HG02642 (cell line): ENCODE data around the gene ZNF492.
"Not testable (repeated sequence)": the region's sequence is repeated elsewhere in the genome, so short reads cannot be mapped to it uniquely, and the experiment has no call there.

Experiments
- ATAC-seq: cut with Tn5 transposase; IDR thresholded peaks from one replicate; pipeline ENCODE4 v1.9.1; 2021; ENCODE audit warnings: mild to moderate bottlenecking; ENCODE audit not compliant: unreplicated experiment, poor library complexity

Gene ZNF492

DNA sequence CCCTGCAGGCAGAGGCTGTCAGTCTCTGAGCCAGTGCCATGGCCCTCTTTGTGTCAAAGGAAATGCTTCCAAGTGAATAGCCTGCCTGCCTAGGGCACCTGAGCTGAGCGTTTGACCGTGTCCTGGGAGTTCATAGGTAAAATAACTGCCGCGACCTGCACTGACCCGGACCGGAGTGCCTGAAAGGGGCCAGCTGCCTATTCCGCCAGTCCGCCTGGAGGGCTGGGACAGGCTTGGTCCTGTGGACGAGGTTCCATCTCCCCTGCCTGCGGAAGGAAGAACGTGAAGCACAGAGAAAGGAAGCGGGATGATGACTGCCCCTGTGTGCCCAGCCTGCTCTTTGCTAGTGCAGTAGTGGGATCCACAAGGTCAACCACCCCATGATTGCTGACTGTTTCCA is 17.5 kb upstream of the ZNF492 start:
- ATAC-seq, result no peak

GRCh38 chr19:22617181-22617580 is 16.9 kb upstream of the ZNF492 start:
- ATAC-seq, result not testable (repeated sequence)

DNA sequence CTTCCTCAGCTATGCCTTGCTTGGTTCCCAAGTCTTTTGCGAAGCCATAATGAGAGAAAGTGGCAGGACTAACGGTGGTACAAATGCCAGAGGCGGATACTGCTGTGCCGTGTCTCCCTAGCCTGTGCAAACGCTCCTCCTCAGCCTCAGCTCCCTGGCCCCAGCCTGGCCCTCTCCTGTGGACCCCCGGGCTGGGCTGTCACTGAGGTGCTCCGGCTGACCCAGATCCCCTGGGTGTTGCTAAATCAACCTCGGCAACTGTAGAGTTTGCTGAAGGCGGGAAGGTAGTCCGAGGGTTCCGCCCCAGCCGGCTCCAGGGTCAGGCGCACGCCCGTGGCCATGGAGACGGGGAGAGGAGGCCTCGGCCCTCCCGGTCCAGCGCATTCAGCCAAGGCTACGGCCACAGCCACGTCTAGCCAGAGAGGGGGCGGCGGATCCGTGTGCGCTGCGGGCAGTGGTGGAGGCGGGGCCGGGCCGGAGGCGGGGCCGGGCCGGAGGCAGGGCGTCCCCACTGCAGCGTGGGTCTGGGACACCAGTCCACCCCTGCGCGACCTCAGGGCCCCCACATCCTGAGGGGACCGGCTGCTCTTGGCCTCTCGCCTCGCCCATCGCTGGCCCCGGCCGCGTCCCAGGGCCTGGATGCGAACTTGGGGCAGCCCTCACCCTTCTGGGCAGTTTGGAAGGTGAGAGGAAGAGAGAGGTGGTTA is 16.4 kb upstream of the ZNF492 start:
- no peak for ATAC-seq

DNA sequence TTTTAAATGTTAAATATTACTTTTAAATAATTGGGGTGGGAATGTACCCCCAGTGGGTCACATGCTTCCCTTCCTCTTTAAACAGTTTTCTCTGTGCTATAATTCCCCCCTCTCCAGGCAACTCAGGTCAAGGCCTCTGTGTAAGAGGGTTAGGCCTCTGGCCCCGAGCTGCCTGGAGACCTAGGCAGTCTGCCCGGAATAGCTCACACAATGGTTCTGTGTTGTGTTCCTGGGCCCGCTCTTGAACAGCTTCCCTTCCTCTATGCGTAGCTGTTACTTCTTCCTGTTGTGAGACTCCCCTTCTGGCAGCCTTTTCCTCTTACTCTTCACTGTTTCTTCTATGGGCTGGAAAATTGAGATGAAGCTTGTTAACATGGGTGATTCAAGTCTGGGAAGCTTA is 14.8 kb upstream of the ZNF492 start:
- ATAC-seq, result no peak

DNA sequence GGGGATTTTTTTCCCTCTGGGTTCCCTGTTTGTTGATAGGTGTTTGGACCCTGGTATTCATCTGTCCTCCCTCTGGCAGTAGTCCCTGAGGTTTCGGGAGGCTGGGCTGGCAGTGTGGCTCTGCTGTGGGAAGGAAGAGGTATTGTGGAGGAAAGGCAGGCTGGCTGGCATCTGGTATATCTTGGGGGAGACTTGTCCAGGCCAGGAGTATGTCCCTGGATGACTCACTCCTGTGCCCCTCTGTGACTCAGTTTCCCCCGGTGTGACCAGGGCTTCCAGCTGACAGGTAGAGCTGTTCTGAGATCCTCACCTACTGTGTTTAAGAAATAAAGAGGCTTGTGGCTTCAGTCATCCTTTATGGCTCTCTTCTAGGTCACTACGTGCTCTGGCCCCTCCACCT is 14.2 kb upstream of the ZNF492 start:
- no peak for ATAC-seq

- ATAC-seq, result no peak
These were observed 13.7 kb upstream of the ZNF492 start for GRCh38 chr19:22620401-22620800.

GRCh38 chr19:22620912-22621311 is 13.2 kb upstream of the ZNF492 start:
- ATAC-seq, result no peak

GRCh38 chr19:22622020-22622419 is 12.1 kb upstream of the ZNF492 start:
- no peak for ATAC-seq

DNA sequence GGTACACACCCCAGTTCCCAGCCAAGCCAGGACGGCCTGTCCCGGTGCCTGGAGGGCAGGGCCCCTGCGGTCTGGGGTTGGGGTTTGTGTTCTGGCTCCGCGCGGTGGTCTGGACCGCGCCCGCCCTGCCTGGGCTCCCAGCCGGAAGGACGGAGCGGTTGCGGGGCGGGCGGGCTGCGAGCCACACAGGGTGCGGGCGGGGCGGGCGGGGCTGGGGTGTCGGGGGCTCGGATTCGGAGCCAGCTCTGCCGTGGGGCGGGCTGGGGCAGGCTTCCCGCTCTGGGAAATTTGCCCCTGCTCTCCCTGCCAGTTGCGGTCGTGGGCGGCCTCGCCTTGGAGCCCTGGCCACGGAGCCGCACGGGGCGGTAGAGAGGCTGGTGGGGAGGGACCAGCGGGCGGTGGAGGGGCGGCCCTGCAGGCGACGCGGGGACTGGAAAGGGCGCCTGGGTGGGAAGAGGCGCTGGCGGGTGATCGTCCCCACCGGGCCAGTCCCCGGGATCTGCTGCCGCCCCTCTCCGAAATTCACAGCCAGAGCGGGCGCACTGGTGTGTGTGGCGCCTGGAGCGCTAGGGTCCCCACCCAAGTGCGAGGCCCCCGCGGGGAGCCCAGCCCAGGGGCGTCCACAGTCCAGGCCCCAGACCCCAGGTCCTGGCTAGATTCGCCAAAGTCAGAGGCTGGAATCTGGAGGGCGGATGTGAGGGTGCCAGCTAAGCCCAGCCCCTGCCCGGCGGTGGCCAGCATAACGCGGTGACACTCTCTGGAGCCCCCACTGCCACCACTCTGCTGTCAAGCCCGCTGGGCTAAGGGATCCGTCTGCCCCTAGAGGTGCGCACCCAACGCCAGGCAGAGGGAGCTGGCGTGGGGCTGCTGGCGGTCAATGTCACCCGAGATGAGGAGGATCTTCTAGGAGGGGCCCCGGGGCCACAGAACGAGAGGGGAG is 11.0 kb upstream of the ZNF492 start:
- ATAC-seq, result no peak

DNA sequence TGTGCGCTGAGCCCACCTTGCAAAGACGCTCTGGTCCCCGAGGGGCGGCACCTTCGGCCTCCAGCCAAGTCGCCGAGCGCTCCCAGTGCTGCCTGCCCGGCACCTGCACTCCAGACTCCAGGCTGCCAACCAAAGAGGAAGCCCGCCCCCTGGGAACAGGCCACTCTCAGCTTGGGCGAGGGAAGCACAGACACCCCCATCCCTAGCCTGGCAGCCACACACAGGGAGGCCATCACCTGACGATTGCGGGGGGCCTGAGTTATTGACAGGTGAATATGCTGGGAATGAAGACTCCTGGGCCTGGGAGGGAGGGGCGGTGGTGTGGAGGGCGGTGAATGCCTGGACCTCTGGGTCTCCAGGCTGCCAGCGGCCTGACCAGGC is 10.3 kb upstream of the ZNF492 start:
- ATAC-seq, result no peak

DNA sequence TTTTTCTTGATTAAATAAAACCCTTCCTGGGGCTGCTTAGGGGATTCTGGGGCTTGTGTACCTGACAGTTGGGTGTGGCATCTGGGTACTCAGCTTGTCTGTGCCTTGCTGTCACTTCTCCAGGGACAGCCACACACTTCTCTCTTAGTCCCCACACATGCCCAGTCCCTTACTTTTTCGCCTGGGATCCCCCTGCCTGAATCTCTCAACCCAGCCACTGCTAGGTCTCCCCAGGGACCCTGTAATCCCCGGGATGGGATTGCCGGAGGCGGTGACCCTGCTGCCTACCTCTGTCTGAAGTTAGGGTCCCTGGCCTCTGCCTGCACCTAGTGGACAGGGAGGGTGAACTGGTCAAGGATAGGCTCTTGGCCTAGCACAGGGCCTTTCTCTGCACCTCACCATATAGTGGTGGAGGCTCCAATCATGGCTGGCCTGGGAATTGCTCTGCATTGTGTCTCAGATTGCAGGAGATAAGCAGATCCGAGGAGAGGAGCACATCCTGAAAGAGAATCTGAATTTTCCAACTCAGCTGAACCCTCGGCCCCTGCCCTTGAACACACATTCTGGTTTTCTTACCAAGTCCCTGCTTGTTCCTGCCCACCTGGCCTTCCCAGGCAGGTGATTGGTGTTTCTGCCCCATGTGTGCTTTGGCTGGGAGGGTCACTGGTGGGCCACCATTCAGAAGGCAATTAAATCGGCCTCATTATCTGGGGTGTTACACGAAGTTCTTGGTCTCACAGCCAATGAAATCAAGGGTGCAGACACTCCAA is 8.7 kb upstream of the ZNF492 start:
- no peak for ATAC-seq

DNA sequence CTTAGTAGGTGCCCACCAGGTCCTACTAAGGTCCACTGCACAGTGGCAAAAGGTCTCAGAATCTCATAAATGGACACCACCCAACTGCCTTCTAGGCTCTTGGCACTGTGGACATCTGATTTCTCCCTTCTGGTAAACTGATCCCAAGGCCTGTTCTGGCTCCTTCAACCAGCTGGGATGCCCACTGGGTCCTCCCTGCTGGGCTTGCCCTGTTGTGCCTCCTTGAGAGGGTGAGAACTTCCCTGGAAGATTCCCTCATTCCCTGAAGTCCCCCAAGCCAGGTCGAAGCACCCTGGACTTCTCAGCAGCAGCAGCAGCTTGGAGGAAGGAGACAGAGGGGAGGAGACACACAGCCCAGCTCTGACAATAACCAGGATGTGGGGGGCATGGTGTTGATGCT is 6.6 kb upstream of the ZNF492 start:
- ATAC-seq, result no peak

DNA sequence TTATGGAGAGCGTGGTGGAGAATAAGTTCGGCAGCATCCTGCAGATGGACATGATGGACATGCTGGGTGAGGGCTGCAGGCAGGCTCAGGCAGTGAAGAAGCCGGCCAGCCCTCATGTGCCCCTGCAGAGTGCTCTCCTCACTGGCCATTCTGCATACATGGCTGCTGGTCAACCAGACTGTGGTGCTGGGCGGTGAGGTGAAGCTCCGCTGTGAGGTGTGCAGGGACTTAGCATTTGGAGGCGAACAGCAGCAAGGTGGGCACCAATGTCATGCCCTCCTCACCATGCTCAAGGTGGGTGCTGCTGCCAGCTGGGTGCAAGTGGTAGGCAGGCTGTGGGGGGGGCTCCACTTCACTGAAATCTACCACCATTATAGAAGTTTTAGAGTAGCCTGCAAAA is 5.7 kb upstream of the ZNF492 start:
- ATAC-seq, result no peak

GRCh38 chr19:22634450-22634827 is 315 bp downstream of the ZNF492 start:
- peak; percentile 31 for ATAC-seq

DNA sequence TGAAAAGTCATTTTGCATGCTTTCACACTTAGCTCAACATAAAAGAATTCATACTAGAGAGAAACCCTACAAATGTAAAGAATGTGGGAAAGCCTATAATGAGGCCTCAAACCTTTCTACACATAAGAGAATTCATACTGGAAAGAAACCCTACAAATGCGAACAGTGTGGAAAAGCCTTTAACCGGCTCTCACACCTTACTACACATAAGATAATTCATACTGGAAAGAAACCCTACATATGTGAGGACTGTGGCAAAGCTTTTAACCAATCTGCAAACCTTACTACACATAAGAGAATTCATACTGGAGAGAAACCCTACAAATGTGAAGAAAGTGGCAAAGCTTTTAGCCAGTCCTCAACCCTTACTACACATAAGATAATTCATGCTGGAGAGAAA is 51.4 kb downstream of the ZNF492 start:
- ATAC-seq, result not testable (repeated sequence)

GRCh38 chr19:22702661-22703060 is 68.5 kb downstream of the ZNF492 start:
- not testable (repeated sequence) for ATAC-seq

GRCh38 chr19:22703096-22703495 is 69.0 kb downstream of the ZNF492 start:
- ATAC-seq, result not testable (repeated sequence)

- ATAC-seq, result no peak
These were observed 74.9 kb downstream of the ZNF492 start for GRCh38 chr19:22708983-22709382.
